SK-N-MC (cell line): ENCODE data around the gene VPS52.
A peak's percentile ranks its signal among the peaks of the same experiment; 100 is the strongest.

Source experiments
- EZH2 ChIP-seq: fragments of 200-600 bp; sonication (generic); IDR thresholded peaks from one replicate; pipeline ENCODE4 v1.6.1; 2017; ENCODE audit warnings: antibody characterized with exemption
- FOXP2 ChIP-seq: optimal IDR thresholded peaks from 2 replicates; pipeline ENCODE3; 2011; ENCODE audit warnings: mild to moderate bottlenecking, moderate library complexity; ENCODE audit not compliant: insufficient read depth; ENCODE audit errors: extremely low read length, control extremely low read depth
- POLR2AphosphoS5 ChIP-seq: IDR thresholded peaks from 2 replicates; pipeline ENCODE4 v1.6.1; 2012; ENCODE audit warnings: mild to moderate bottlenecking, low read depth, low read length, borderline replicate concordance

- TF ChIP-seq POLR2AphosphoS5 (peak; percentile 76), EZH2 (no peak), FOXP2 (no peak)
Observed at GRCh38 chr6:33317669-33318425, 46.2 kb upstream of the VPS52 start, which contains the start of gene ZBTB22.
